K562 (cell line): ENCODE results near the gene RAB43. TPM values are rescaled to one million over a fixed set of nuclear protein-coding genes. Genes with fewer than 3 reads are reported as not detected.

Experiments
- BHLHE40 ChIP-seq: IDR thresholded peaks from 2 replicates; pipeline ENCODE4 v1.6.1; 2011; ENCODE audit warnings: low read length, improper control_type of control experiment
- CBFA2T3 ChIP-seq: fragments of 450-650 bp; IDR thresholded peaks from 2 replicates; pipeline ENCODE4 v1.6.1; 2017
- CCNT2 ChIP-seq: IDR thresholded peaks from 2 replicates; pipeline ENCODE4 v1.6.1; 2011; ENCODE audit warnings: borderline replicate concordance, low read depth, mild to moderate bottlenecking, moderate library complexity, mixed read lengths, low read length; ENCODE audit not compliant: insufficient read length; ENCODE audit errors: extremely low read depth
- GMEB1 ChIP-seq: fragments of 250-450 bp; sonication (Bioruptor Pico); IDR thresholded peaks from 2 replicates; pipeline ENCODE4 v1.4.0; 2020; ENCODE audit warnings: mild to moderate bottlenecking
- JUND ChIP-seq, 2 experiments: IDR thresholded peaks; 2 replicates in 1 of 2; 3 replicates in 1 of 2; pipeline ENCODE4 v1.6.1; 2011; ENCODE audit warnings: borderline replicate concordance in 2 of 2, low read depth in 2 of 2, low read length in 2 of 2, improper control_type of control experiment in 1 of 2, missing biosample characterization in 1 of 2, missing genetic modification characterization in 1 of 2, missing genetic modification reagents in 1 of 2
- NRF1 ChIP-seq, 2 experiments: fragments of 450-650 bp; IDR thresholded peaks in 1 of 2; conservative IDR thresholded peaks in 1 of 2; 2 replicates each; pipeline ENCODE4 v1.6.1; 2014; ENCODE audit warnings: mild to moderate bottlenecking in 2 of 2
- PHF20 ChIP-seq: fragments of 450-650 bp; IDR thresholded peaks from 2 replicates; pipeline ENCODE4 v1.6.1; 2018; ENCODE audit not compliant: partially characterized antibody
- SMAD4 ChIP-seq: fragments of 250-450 bp; sonication (Bioruptor Pico); conservative IDR thresholded peaks from 2 replicates; pipeline ENCODE4 v1.8.0; 2021; ENCODE audit warnings: inconsistent platforms, mild to moderate bottlenecking, moderate library complexity
- TEAD4 ChIP-seq, 2 experiments: sonication (generic) in 1 of 2; formaldehyde crosslinking in 1 of 2; IDR thresholded peaks; 2 replicates each; pipeline versions ENCODE4 v1.6.1 to v1.8.0; 2012 to 2022; ENCODE audit warnings: borderline replicate concordance in 1 of 2, inconsistent platforms in 1 of 2, low read length in 1 of 2, mild to moderate bottlenecking in 1 of 2, missing genetic modification reagents in 1 of 2
- ZEB2 ChIP-seq: fragments of 450-650 bp; IDR thresholded peaks from 2 replicates; pipeline ENCODE4 v1.6.1; 2016
- ZNF76 ChIP-seq: fragments of 250-450 bp; sonication (Bioruptor Pico); IDR thresholded peaks from 2 replicates; pipeline ENCODE4 v1.4.0; 2020; ENCODE audit warnings: mild to moderate bottlenecking, moderate library complexity, borderline replicate concordance
- polyA plus RNA-seq, 8 experiments: library from polyadenylated mRNA; depleted of rRNA in 4 of 8; stranded (reverse) in 5 of 8; unstranded in 3 of 8; fragments of >200 nt; fragmentation: Nextera tagmentation in 2 of 8; fragmentation: Illumina TruSeq in 1 of 8; extraction: Ambion mirVana in 2 of 8; extraction: Trizol in 1 of 8; gene quantifications; 2 replicates each; pipeline versions ENCODE4 v1.2.1 to v1.2.3, GENCODE V29; 2011 to 2014; ENCODE audit warnings: inconsistent platforms in 1 of 8, missing spikeins in 1 of 8
- total RNA-seq, 7 experiments: library from RNA; depleted of rRNA in 6 of 7; stranded (reverse); fragments of >200 nt in 6 of 7; fragmentation: Illumina TruSeq in 2 of 7; extraction: Trizol in 2 of 7; gene quantifications; 2 replicates each; pipeline versions ENCODE4 v1.2.1 to v1.2.3, GENCODE V29; 2011 to 2021; ENCODE audit warnings: low replicate concordance in 1 of 7

Gene RAB43
- total and polyA plus RNA-seq, 9 of the 15 experiments (the other 6 are each of a cell fraction or from before 2014, with no cell fraction given): 0.04 to 6.8 (median 1.7) TPM; not detected in 2

GRCh38 chr3:129119365-129120100 lies 2.1 kb downstream of the RAB43 start (continued):
- TF ChIP-seq CCNT2 (peak; percentile 13), NRF1 (conservative IDR thresholded peaks at IDR 0.05 in 1 of 2, IDR thresholded peaks at IDR 0.05 in 1 of 2) (peak; percentile 53 to 59; a peak in 3 of 4 replicates), BHLHE40 (0 out of 2 replicates have a peak, but pooled peaks have one; percentile 15), ZNF76 (no peak), PHF20 (no peak), ZEB2 (peak; percentile 87), SMAD4 (CRISPR knock-in tag) (peak; percentile 64; the same call in 1 of the 2 replicates), TEAD4 (IDR thresholded peaks at IDR 0.05; ENCODE audit: low read length) (peak; percentile 20; the same call in 1 of the 2 replicates), TEAD4 (CRISPR knock-in tag; IDR thresholded peaks at IDR 0.05; ENCODE audit: borderline replicate concordance) (no peak), CBFA2T3 (peak; percentile 26; the same call in 1 of the 2 replicates), GMEB1 (CRISPR knock-in tag) (no peak), JUND (IDR thresholded peaks at IDR 0.05; ENCODE audit: borderline replicate concordance, low read depth, low read length) (peak; percentile 29; the same call in 1 of the 2 replicates), JUND (tag; IDR thresholded peaks at IDR 0.05; ENCODE audit: borderline replicate concordance, low read depth, low read length) (no peak)
